Left lung (tissue), 10 donors: ENCODE data around the gene ROBO2. TPM values are rescaled to one million over a fixed set of nuclear protein-coding genes. Genes with fewer than 3 reads are reported as not detected.

Experiments used
- ATAC-seq: fragments of 200-7000 bp; cut with Tn5 transposase; one replicate; pipeline ENCODE4 v1.9.1; 2020; ENCODE audit warnings: moderate library complexity
- DNase-seq, 4 donors: peaks; one replicate each; pipeline ENCODE4 v3.0.0-alpha.2; 2013 to 2020
- H3K27ac ChIP-seq, 2 donors: fragments of 200-600 bp; sonication (generic) in 1 of 2; one replicate each; pipeline versions ENCODE4 v1.5.0 to v1.8.0; 2020 to 2021
- H3K27me3 ChIP-seq, 2 donors: fragments of 200-600 bp; sonication (generic) in 1 of 2; one replicate each; pipeline versions ENCODE4 v1.5.0 to v1.8.0; 2020 to 2021
- H3K36me3 ChIP-seq, 2 donors: fragments of 200-600 bp; sonication (generic) in 1 of 2; one replicate each; pipeline versions ENCODE4 v1.5.0 to v1.8.0; 2020 to 2021
- H3K4me1 ChIP-seq, 2 donors: fragments of 200-600 bp; one replicate each; pipeline ENCODE4 v1.8.0; 2021
- H3K4me3 ChIP-seq, 2 donors: fragments of 200-600 bp; sonication (generic) in 1 of 2; one replicate each; pipeline versions ENCODE4 v1.5.0 to v1.8.0; 2020 to 2021; ENCODE audit warnings: mild to moderate bottlenecking in 1 of 2
- H3K9me3 ChIP-seq, 2 donors: fragments of 200-600 bp; sonication (generic) in 1 of 2; one replicate each; pipeline versions ENCODE4 v1.5.0 to v1.8.0; 2020 to 2021
- intact Hi-C, 2 donors: fragments of 100-400 bp; cut with DNase I; formaldehyde crosslinking; loops; one replicate each; pipeline versions ENCODE4 v1.11.2 to v1.14.2; 2022
- polyA plus RNA-seq, 6 donors: library from polyadenylated mRNA; unstranded; fragments of 120-200 nt; gene quantifications; one replicate each; pipeline ENCODE4 v1.2.1, GENCODE V29; 2013; ENCODE audit not compliant: insufficient read length in 6 of 6
- total RNA-seq, 2 donors: library from RNA; stranded (reverse); fragmentation: NEBNext Ultra II Directional; extraction: Animal tissue kit (Norgen Biotek cat#: 25700); gene quantifications; one replicate each; pipeline ENCODE4 v1.2.1, GENCODE V29; 2021
- TF ChIP-seq, protein P1 (sequence below), 2 donors: fragments of 200-600 bp; sonication (generic) in 1 of 2; IDR thresholded peaks; one replicate each; pipeline versions ENCODE4 v1.5.0 to v1.8.0; 2021; ENCODE audit warnings: antibody characterized with exemption in 2 of 2
- donor health status: DM: no; HTN: yes; CAD: no.
- donor health status: DM: no; HTN: no; CAD: no.

The ROBO2 gene
- total and polyA plus RNA-seq, 8 donors: 4.9 to 66.2 (median 51.1) TPM

DNA sequence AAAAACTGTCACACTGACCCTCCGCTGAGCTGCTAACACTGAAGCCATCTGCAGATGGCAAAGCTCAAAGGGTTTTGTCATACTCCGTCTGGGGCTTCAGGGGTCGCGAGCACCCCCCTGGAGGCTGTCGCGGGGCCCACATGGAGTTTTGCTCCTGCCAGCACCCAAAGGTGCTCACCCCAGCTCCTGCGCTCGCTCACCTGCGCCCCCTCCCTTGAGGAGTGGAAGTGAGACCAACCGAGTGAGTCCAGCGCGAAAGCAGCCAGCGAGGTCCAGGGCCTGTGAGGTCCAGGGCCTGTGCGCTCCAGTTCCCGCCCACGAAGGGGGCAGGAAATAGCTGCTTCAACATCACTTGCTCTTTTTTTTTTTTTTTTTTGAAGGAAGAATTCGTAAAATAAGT lies 208.5 kb downstream of the ROBO2 start:
- TF ChIP-seq, protein P1, sequence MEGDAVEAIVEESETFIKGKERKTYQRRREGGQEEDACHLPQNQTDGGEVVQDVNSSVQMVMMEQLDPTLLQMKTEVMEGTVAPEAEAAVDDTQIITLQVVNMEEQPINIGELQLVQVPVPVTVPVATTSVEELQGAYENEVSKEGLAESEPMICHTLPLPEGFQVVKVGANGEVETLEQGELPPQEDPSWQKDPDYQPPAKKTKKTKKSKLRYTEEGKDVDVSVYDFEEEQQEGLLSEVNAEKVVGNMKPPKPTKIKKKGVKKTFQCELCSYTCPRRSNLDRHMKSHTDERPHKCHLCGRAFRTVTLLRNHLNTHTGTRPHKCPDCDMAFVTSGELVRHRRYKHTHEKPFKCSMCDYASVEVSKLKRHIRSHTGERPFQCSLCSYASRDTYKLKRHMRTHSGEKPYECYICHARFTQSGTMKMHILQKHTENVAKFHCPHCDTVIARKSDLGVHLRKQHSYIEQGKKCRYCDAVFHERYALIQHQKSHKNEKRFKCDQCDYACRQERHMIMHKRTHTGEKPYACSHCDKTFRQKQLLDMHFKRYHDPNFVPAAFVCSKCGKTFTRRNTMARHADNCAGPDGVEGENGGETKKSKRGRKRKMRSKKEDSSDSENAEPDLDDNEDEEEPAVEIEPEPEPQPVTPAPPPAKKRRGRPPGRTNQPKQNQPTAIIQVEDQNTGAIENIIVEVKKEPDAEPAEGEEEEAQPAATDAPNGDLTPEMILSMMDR (IDR thresholded peaks at IDR 0.05): no peak
- intact Hi-C loops: no loop called here
- Histone ChIP-seq H3K36me3 (no peaks in the 10 kb centered on the region), H3K9me3 (no peaks in the 10 kb centered on the region), H3K27ac (no peak overlapping the region), H3K4me1 (no peaks in the 10 kb centered on the region), H3K27me3 (no peaks in the 10 kb centered on the region), H3K4me3 (no peak overlapping the region)
- DNase-seq (peak in 1 of 4 donors; percentile 70), ATAC-seq (no peak)

DNA sequence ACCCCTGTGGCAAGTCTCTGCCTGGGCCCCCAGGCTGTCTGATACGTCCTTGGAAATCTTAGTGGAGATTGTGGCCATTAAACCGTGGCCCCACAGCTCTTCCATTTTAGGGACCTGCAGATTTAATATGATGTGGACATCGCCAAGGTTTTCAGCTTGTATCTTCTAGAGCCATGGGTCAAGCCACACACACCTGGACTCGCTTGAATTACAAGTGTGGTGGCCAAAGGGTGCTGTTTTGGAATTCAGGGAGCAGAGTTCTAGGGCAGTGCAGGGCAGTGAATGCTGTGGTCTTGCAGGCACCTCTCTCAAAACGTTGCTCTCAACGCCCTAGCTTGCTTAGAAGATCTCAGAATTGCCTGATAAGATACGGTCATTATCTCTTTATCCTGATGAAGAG lies 211.2 kb downstream of the ROBO2 start:
- no peaks in the 10 kb centered on the region for H3K4me1 ChIP-seq
- H3K27me3 ChIP-seq: no peaks in the 10 kb centered on the region
- no peaks in the 10 kb centered on the region for H3K36me3 ChIP-seq
- intact Hi-C loops: no loop called here
- no peak for ATAC-seq
- no peak overlapping the region for H3K4me3 ChIP-seq
- no peak for DNase-seq
- TF ChIP-seq, protein P1 (IDR thresholded peaks at IDR 0.05): no peak
- no peak overlapping the region for H3K27ac ChIP-seq
- no peaks in the 10 kb centered on the region for H3K9me3 ChIP-seq

GRCh38 chr3:77254967-77255831 lies 215.3 kb downstream of the ROBO2 start:
- intact Hi-C loops: loop anchor here in 1 of 2 donors (2.0 kb wide), 1 partner anchor 216 kb away; no protein-coding TSS in a partner anchor
- ATAC-seq: peak; percentile 91
- Histone ChIP-seq H3K27me3 (no peaks in the 10 kb centered on the region), H3K4me3 (no peak overlapping the region), H3K4me1 (no peaks in the 10 kb centered on the region), H3K36me3 (no peaks in the 10 kb centered on the region), H3K27ac (no peak overlapping the region), H3K9me3 (no peaks in the 10 kb centered on the region)
- peak in 2 of 4 donors; percentile 35 to 68 for DNase-seq
- TF ChIP-seq, protein P1 (IDR thresholded peaks at IDR 0.05): peak; percentile 45 to 70

DNA sequence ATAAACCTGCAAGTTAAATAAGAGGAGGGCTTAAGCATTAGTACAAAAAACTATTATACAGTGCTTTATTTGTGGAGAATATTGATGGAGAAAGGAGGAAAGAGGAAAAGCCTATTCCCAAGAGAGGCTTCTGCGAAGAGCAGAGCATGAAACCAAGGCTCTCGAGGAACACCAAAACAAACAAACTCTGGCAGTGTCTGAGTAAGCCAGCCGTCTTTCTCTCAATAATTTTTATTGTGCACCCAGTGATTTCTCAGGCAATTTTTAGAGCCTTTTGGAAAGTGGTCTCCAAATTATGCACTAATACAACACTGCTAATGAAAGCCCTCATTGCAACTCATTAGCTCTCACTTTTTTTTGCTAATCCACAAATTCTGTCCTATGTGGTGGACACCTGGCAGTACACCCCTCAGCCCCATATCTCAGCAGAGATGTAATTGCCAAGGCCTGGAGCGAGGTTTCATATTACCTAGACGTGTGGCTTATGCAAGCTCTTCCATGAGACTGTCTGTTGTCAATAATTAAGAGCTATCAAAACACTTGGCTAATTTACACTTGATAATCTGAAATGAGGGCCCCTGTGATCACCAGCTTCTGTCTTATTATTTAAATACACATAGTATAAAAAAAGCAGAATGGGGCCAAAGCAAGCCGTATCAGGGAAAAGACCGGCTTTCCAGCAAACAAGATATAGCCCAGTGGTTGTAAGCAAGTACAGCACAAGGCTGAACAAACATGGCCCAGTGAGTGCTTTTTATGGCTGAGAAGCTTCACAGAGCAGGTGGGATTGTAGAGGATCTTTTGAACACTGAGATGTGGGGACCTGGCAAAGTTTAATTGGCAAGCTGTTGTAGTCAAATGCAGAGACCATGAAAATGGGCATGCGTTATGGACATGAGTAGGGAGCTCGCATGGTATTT lies 216.9 kb downstream of the ROBO2 start:
- H3K4me3 ChIP-seq: no peak overlapping the region
- no peaks in the 10 kb centered on the region for H3K9me3 ChIP-seq
- H3K36me3 ChIP-seq: no peaks in the 10 kb centered on the region
- H3K27me3 ChIP-seq: no peaks in the 10 kb centered on the region
- TF ChIP-seq, protein P1 (IDR thresholded peaks at IDR 0.05): no peak
- no peak overlapping the region for H3K27ac ChIP-seq
- intact Hi-C loops: no loop called here
- DNase-seq (no peak), ATAC-seq (no peak)
- H3K4me1 ChIP-seq: no peaks in the 10 kb centered on the region

- no peak for ATAC-seq
- H3K9me3 ChIP-seq: no peaks in the 10 kb centered on the region
- no peak for DNase-seq
- H3K27ac ChIP-seq: no peak overlapping the region
- no peak overlapping the region for H3K4me3 ChIP-seq
- H3K27me3 ChIP-seq: no peaks in the 10 kb centered on the region
- TF ChIP-seq, protein P1 (IDR thresholded peaks at IDR 0.05): no peak
- intact Hi-C loops: no loop called here
- no peaks in the 10 kb centered on the region for H3K36me3 ChIP-seq
- H3K4me1 ChIP-seq: no peaks in the 10 kb centered on the region
Measured at GRCh38 chr3:77259694-77260093, 219.8 kb downstream of the ROBO2 start.
